ENCODE measurements around the gene AEBP2. TPM values are rescaled to one million over a fixed set of nuclear protein-coding genes. Genes with fewer than 3 reads are reported as not detected.

AEBP2 gene
- total and polyA plus RNA-seq, 2 experiments from 2014 or later: 12.4 to 22.5 TPM

- no peak overlapping the region for H3K27ac ChIP-seq
- H3K4me3 ChIP-seq: no peak overlapping the region
- H4K20me1 ChIP-seq (ENCODE audit: insufficient read depth, poor library complexity, severe bottlenecking): peaks cover 58% of the 10 kb centered on the region
- no peaks in the 10 kb centered on the region for H3K27me3 ChIP-seq
- no peak overlapping the region for H2AFZ ChIP-seq
- no peak for TF ChIP-seq EZH2phosphoT487 (IDR thresholded peaks at IDR 0.05; ENCODE audit: low read depth, severe bottlenecking, unreplicated experiment)
- no peak for TF ChIP-seq CTCF (IDR thresholded peaks at IDR 0.05; ENCODE audit: poor library complexity)
- TF ChIP-seq EZH2 (IDR thresholded peaks at IDR 0.05; ENCODE audit: borderline replicate concordance): no peak
- no peaks in the 10 kb centered on the region for H3K4me1 ChIP-seq (ENCODE audit: insufficient read depth)
- H3K9me2 ChIP-seq (replicated peaks; ENCODE audit: insufficient read depth): no peaks in the 10 kb centered on the region
- no peak for DNase-seq (ENCODE audit: low spot score)
- WGBS (ENCODE audit: low lambda C conversion rate, missing lambda C conversion rate): 92% methylated on average over 2 of the region's 2 CpGs
- H3K36me3 ChIP-seq (replicated peaks; ENCODE audit: insufficient read depth, low read depth): no peaks in the 10 kb centered on the region
- H3K4me2 ChIP-seq: no peak overlapping the region
- peaks cover 97% of the 10 kb centered on the region for H3K79me2 ChIP-seq
- no peaks in the 10 kb centered on the region for H3K9me3 ChIP-seq (ENCODE audit: low read depth)
Measured at GRCh38 chr12:19458733-19459132, 19.4 kb downstream of the AEBP2 start.

GRCh38 chr12:19461999-19462398, 22.7 kb downstream of the AEBP2 start:
- Histone ChIP-seq H3K4me2 (no peak overlapping the region), H3K79me2 (peaks cover 97% of the 10 kb centered on the region), H3K4me1 (ENCODE audit: insufficient read depth) (no peaks in the 10 kb centered on the region), H3K36me3 (replicated peaks; ENCODE audit: insufficient read depth, low read depth) (peaks cover 3% of the 10 kb centered on the region), H3K4me3 (no peak overlapping the region), H4K20me1 (ENCODE audit: insufficient read depth, poor library complexity, severe bottlenecking) (peaks cover 44% of the 10 kb centered on the region), H3K9me2 (replicated peaks; ENCODE audit: insufficient read depth) (no peaks in the 10 kb centered on the region), H3K9me3 (ENCODE audit: low read depth) (no peaks in the 10 kb centered on the region), H3K27me3 (no peaks in the 10 kb centered on the region), H3K27ac (no peak overlapping the region), H2AFZ (no peak overlapping the region)
- no peak for TF ChIP-seq CTCF (IDR thresholded peaks at IDR 0.05; ENCODE audit: poor library complexity)
- no peak for TF ChIP-seq EZH2phosphoT487 (IDR thresholded peaks at IDR 0.05; ENCODE audit: low read depth, severe bottlenecking, unreplicated experiment)
- DNase-seq (ENCODE audit: low spot score): no peak
- WGBS (ENCODE audit: low lambda C conversion rate, missing lambda C conversion rate): 86% methylated on average over 1 of the region's 1 CpG

GRCh38 chr12:19462406-19462805, 23.1 kb downstream of the AEBP2 start:
- H3K27me3 ChIP-seq: no peaks in the 10 kb centered on the region
- no peaks in the 10 kb centered on the region for H3K9me3 ChIP-seq (ENCODE audit: low read depth)
- no peak for DNase-seq (ENCODE audit: low spot score)
- no peaks in the 10 kb centered on the region for H3K9me2 ChIP-seq (replicated peaks; ENCODE audit: insufficient read depth)
- H3K27ac ChIP-seq: no peak overlapping the region
- H3K36me3 ChIP-seq (replicated peaks; ENCODE audit: insufficient read depth, low read depth): peaks cover 5% of the 10 kb centered on the region
- H3K79me2 ChIP-seq: peaks cover 97% of the 10 kb centered on the region
- TF ChIP-seq EZH2 (IDR thresholded peaks at IDR 0.05; ENCODE audit: borderline replicate concordance) (no peak), EZH2phosphoT487 (IDR thresholded peaks at IDR 0.05; ENCODE audit: low read depth, severe bottlenecking, unreplicated experiment) (no peak), CTCF (IDR thresholded peaks at IDR 0.05; ENCODE audit: poor library complexity) (no peak)
- H3K4me3 ChIP-seq: no peak overlapping the region
- no peak overlapping the region for H3K4me2 ChIP-seq
- 97% methylated on average over 5 of the region's 5 CpGs for WGBS (ENCODE audit: low lambda C conversion rate, missing lambda C conversion rate)
- no peak overlapping the region for H2AFZ ChIP-seq
- H3K4me1 ChIP-seq (ENCODE audit: insufficient read depth): no peaks in the 10 kb centered on the region
- peaks cover 42% of the 10 kb centered on the region for H4K20me1 ChIP-seq (ENCODE audit: insufficient read depth, poor library complexity, severe bottlenecking)

GRCh38 chr12:19464192-19464580, 24.9 kb downstream of the AEBP2 start:
- H3K79me2 ChIP-seq: peaks cover 93% of the 10 kb centered on the region
- no peak for DNase-seq (ENCODE audit: low spot score)

More at GRCh38 chr12:19464192-19464580, 24.9 kb downstream of the AEBP2 start:
- TF ChIP-seq EZH2 (IDR thresholded peaks at IDR 0.05; ENCODE audit: borderline replicate concordance): no peak
- no peak for TF ChIP-seq CTCF (IDR thresholded peaks at IDR 0.05; ENCODE audit: poor library complexity)
- H3K36me3 ChIP-seq (replicated peaks; ENCODE audit: insufficient read depth, low read depth): peaks cover 5% of the 10 kb centered on the region
- no peaks in the 10 kb centered on the region for H3K9me3 ChIP-seq (ENCODE audit: low read depth)
- no peak overlapping the region for H2AFZ ChIP-seq
- H3K4me1 ChIP-seq (ENCODE audit: insufficient read depth): no peaks in the 10 kb centered on the region
- H4K20me1 ChIP-seq (ENCODE audit: insufficient read depth, poor library complexity, severe bottlenecking): peaks cover 26% of the 10 kb centered on the region
- no peak overlapping the region for H3K27ac ChIP-seq
- H3K27me3 ChIP-seq: no peaks in the 10 kb centered on the region
- no peak overlapping the region for H3K4me2 ChIP-seq
- H3K9me2 ChIP-seq (replicated peaks; ENCODE audit: insufficient read depth): no peaks in the 10 kb centered on the region
- no peak overlapping the region for H3K4me3 ChIP-seq
